ENCODE measurements around the gene GARIN6. TPM values are rescaled to one million over a fixed set of nuclear protein-coding genes. Genes with fewer than 3 reads are reported as not detected.

Gene GARIN6
- total and polyA plus RNA-seq, 10 of the 15 experiments (the other 5 are each of a cell fraction or from before 2014, with no cell fraction given) = not detected

DNA sequence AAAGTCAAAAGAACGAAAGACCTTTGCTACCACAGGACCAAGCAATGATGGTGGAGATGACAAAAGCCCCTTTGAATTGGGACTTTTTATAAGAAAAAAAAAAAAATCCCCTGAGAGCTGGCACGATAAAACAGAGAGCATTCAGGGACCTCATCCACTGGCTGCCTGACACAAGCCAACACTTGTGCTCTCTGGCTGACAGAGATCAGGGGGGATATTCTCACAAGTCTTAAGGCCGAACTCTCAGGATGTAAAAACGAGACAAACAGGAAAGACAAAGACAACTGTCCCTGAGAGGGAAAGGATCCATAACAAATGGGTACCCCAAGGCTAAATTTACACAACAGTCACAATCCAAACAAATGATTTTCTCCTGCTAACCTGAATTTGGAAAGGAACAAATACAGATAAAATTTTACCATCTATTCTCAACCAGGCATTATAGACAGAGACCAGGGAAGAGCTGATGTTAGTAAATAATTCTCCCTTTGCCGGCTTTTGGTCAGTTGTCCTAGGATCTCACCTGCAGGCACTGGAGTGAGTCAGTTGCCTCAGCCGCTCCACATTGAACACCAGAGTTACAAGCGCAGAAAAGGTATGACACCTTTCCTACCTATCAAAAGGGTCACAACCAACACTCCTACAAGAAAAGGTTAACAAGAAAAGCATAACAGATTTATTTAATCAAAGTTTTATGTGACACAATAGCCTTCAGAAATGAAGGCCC lies 37.9 kb upstream of the GARIN6 start:
- Histone ChIP-seq H3K9me3 (replicated peaks; ENCODE audit: control insufficient read depth, insufficient read depth, low read length) (no peaks in the 10 kb centered on the region), H3K79me2 (ENCODE audit: control insufficient read depth, insufficient read depth, low read length) (no peaks in the 10 kb centered on the region), H3K9ac (ENCODE audit: control insufficient read depth, insufficient read depth, low read length) (no peak overlapping the region), H4K20me1 (ENCODE audit: control insufficient read depth, insufficient read depth) (no peaks in the 10 kb centered on the region), H3K4me1 (ENCODE audit: control insufficient read depth, insufficient read depth, low read length) (no peaks in the 10 kb centered on the region), H3K27me3 (replicated peaks in 1 of 2; ENCODE audit: control insufficient read depth in 2 of 2, insufficient read depth in 2 of 2, low read length in 1 of 2) (no peaks in the 10 kb centered on the region), H3K4me3 (no peak overlapping the region), H3K27ac (ENCODE audit: control insufficient read depth, insufficient read depth) (no peak overlapping the region), H3K36me3 (ENCODE audit: control insufficient read depth in 2 of 2, insufficient read depth in 2 of 2, low read length in 1 of 2) (no peaks in the 10 kb centered on the region), H2AFZ (ENCODE audit: control insufficient read depth, low read depth, low read length) (no peak overlapping the region), H3K4me2 (ENCODE audit: control insufficient read depth, insufficient read depth) (no peak overlapping the region)
- intact Hi-C loops (cut with micrococcal nuclease; ENCODE audit: unreplicated experiment) (no loop called here), in situ Hi-C loops (cut with MboI) (loop anchor here (25.0 kb wide), 1 partner anchor 222 kb away; no protein-coding TSS in a partner anchor)
- SMC1A ChIA-PET (ENCODE audit: uncharacterized antibody, unreplicated experiment) = no interaction called here
- DNase-seq (ENCODE audit: low read depth, low spot score) (no peak), FAIRE-seq (no peak), ATAC-seq (peak; percentile 49)
- WGBS (ENCODE audit: insufficient coverage, insufficient replicate concordance, low lambda C conversion rate, missing lambda C conversion rate) = 36% methylated on average over 7 of the region's 7 CpGs
- TF ChIP-seq PAX8 (IDR thresholded peaks at IDR 0.05) (no peak), USF1 (IDR thresholded peaks at IDR 0.05; ENCODE audit: borderline replicate concordance, extremely low read length, insufficient read depth, low read depth, low read length) (no peak), FOS (IDR thresholded peaks at IDR 0.05; ENCODE audit: borderline replicate concordance, extremely low read depth, insufficient read length) (no peak), TBL1XR1 (IDR thresholded peaks at IDR 0.05; ENCODE audit: low read depth, low read length) (no peak)
- CTCF ChIA-PET = interaction anchor here (0.6 kb wide), 1 partner anchor 1033 kb away, joined by 4 read pairs; no protein-coding TSS in a partner anchor
- BruUV-seq (replicated peaks) = no TSS peak
- POLR2A ChIA-PET = interaction anchor here (0.7 kb wide), 1 partner anchor 50 kb away, joined by 3 read pairs; no protein-coding TSS in a partner anchor
- RAD21 ChIA-PET (ENCODE audit: unreplicated experiment) = no interaction called here

DNA sequence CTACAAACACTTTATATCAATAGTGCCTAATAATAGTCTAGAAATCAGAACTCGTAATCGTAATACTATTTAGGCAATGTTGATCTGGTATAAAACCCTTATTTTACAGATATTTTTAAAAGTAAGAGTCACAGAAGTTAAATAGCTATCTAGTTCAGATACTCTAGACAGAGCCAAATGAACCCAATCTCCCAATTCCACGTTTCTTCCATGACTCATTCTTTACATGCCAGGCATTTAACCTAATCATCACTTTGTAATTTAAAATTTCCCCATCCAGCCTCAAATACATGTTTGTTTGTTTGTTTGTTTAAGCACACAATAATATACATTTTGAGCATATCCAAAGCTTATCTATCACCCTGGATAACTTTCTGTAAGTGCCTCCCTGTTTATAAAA lies 36.4 kb upstream of the GARIN6 start:
- Histone ChIP-seq H3K27ac (ENCODE audit: control insufficient read depth, insufficient read depth) (no peak overlapping the region), H3K4me3 (no peak overlapping the region), H3K4me1 (ENCODE audit: control insufficient read depth, insufficient read depth, low read length) (no peaks in the 10 kb centered on the region), H2AFZ (ENCODE audit: control insufficient read depth, low read depth, low read length) (no peak overlapping the region), H3K27me3 (replicated peaks in 1 of 2; ENCODE audit: control insufficient read depth in 2 of 2, insufficient read depth in 2 of 2, low read length in 1 of 2) (no peaks in the 10 kb centered on the region), H3K9me3 (replicated peaks; ENCODE audit: control insufficient read depth, insufficient read depth, low read length) (no peaks in the 10 kb centered on the region), H3K36me3 (ENCODE audit: control insufficient read depth in 2 of 2, insufficient read depth in 2 of 2, low read length in 1 of 2) (no peaks in the 10 kb centered on the region), H3K79me2 (ENCODE audit: control insufficient read depth, insufficient read depth, low read length) (no peaks in the 10 kb centered on the region), H3K9ac (ENCODE audit: control insufficient read depth, insufficient read depth, low read length) (no peak overlapping the region), H3K4me2 (ENCODE audit: control insufficient read depth, insufficient read depth) (no peak overlapping the region), H4K20me1 (ENCODE audit: control insufficient read depth, insufficient read depth) (no peaks in the 10 kb centered on the region)
- DNase-seq (ENCODE audit: low read depth, low spot score) (no peak), FAIRE-seq (no peak), ATAC-seq (no peak)
- intact Hi-C loops (cut with micrococcal nuclease; ENCODE audit: unreplicated experiment) (no loop called here), in situ Hi-C loops (cut with MboI) (loop anchor here (25.0 kb wide), 1 partner anchor 224 kb away; no protein-coding TSS in a partner anchor)
- ChIA-PET POLR2A (no interaction called here), CTCF (interaction anchor here (2.4 kb wide), 1 partner anchor 10 kb away, joined by 15 read pairs; no protein-coding TSS in a partner anchor), RAD21 (ENCODE audit: unreplicated experiment) (interaction anchor here (1.5 kb wide), 1 partner anchor 567 kb away, joined by 3 read pairs; no protein-coding TSS in a partner anchor), SMC1A (ENCODE audit: uncharacterized antibody, unreplicated experiment) (interaction anchor here (0.7 kb wide), 1 partner anchor 99 kb away, joined by 3 read pairs; no protein-coding TSS in a partner anchor)
- TF ChIP-seq STAT1 (conservative IDR thresholded peaks at IDR 0.05) = no peak
- no peak for TF ChIP-seq RELA (IDR thresholded peaks at IDR 0.05; ENCODE audit: borderline replicate concordance, partially characterized antibody)
- BruUV-seq (replicated peaks) = no TSS peak
- 36% methylated on average over 3 of the region's 3 CpGs for WGBS (ENCODE audit: insufficient coverage, insufficient replicate concordance, low lambda C conversion rate, missing lambda C conversion rate)
